HL-60 (cell line): Measurements from ENCODE around the gene HNRNPUL1.

Source experiments
- DNase-seq, 2 experiments: peaks; one replicate each; pipeline ENCODE4 v3.0.0-alpha.2; 2010 to 2020; ENCODE audit warnings: low read depth in 1 of 2, low spot score in 1 of 2
- H3K27ac ChIP-seq: fragments of 250-450 bp; sonication (Bioruptor Pico); replicated peaks from 2 replicates; pipeline ENCODE4 v1.5.1; 2020; ENCODE audit warnings: mild to moderate bottlenecking, moderate library complexity
- H3K27me3 ChIP-seq: fragments of 250-450 bp; sonication (Bioruptor Pico); 2 replicates; pipeline ENCODE4 v1.5.1; 2021; ENCODE audit warnings: mild to moderate bottlenecking, moderate library complexity; ENCODE audit not compliant: insufficient read depth, poor library complexity, severe bottlenecking
- H3K4me3 ChIP-seq: replicated peaks from 2 replicates; pipeline ENCODE4 v1.5.1; 2011; ENCODE audit warnings: mild to moderate bottlenecking, control low read depth, low read length; ENCODE audit not compliant: insufficient read depth
- GABPA ChIP-seq: IDR thresholded peaks from 2 replicates; pipeline ENCODE4 v1.6.1; 2012; ENCODE audit warnings: low read depth
- POLR2AphosphoS5 ChIP-seq: IDR thresholded peaks from 2 replicates; pipeline ENCODE4 v1.6.1; 2012; ENCODE audit warnings: low read depth
- REST ChIP-seq: IDR thresholded peaks from 2 replicates; pipeline ENCODE4 v1.6.1; 2012; ENCODE audit warnings: low read depth; ENCODE audit not compliant: insufficient replicate concordance
- SPI1 ChIP-seq: IDR thresholded peaks from 2 replicates; pipeline ENCODE4 v1.6.1; 2012; ENCODE audit warnings: low read depth, mild to moderate bottlenecking, borderline replicate concordance
- TF ChIP-seq, protein P1 (sequence below): IDR thresholded peaks from one replicate; pipeline ENCODE4 v1.5.1; 2011; ENCODE audit warnings: low read length, control low read depth, inconsistent platforms; ENCODE audit not compliant: insufficient read depth

HNRNPUL1 gene

DNA sequence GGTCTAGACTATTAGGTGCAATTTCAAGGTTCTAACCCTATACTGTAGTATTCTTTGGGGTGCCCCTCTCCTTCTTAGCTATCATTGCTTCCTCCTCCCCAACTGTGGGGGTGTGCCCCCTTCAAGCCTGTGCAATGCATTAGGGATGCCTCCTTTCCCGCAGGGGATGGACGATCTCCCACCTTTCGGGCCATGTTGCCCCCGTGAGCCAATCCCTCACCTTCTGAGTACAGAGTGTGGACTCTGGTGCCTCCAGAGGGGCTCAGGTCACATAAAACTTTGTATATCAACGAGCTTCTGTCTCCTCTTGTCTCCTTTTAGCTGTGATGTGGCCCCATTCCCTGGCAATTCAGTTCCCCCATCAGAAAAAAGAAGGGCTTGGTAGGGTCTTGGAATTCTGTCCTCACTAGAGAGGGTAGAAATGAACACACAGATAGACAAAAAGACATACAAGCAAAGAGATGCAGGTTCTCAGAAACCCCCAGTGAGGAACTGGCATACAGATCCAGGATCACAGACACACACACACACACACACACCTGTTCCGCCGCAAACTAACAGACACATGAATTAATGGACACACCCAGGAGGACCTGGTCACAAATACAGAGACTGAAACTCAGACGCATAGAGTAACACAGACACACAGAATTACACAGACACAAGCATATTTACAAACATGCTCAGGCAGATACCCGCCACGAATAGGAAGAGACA lies 2.5 kb upstream of the HNRNPUL1 start:
- no peak for DNase-seq
- H3K27ac ChIP-seq, result no peak overlapping the region
- no peaks in the 10 kb centered on the region for H3K27me3 ChIP-seq
- no peak for TF ChIP-seq REST
- peak overlapping the region; percentile 38 for H3K4me3 ChIP-seq

- TF ChIP-seq SPI1 (no peak), POLR2AphosphoS5 (peak; percentile 62), GABPA (no peak), REST (peak; percentile 28)
- TF ChIP-seq, protein P1, sequence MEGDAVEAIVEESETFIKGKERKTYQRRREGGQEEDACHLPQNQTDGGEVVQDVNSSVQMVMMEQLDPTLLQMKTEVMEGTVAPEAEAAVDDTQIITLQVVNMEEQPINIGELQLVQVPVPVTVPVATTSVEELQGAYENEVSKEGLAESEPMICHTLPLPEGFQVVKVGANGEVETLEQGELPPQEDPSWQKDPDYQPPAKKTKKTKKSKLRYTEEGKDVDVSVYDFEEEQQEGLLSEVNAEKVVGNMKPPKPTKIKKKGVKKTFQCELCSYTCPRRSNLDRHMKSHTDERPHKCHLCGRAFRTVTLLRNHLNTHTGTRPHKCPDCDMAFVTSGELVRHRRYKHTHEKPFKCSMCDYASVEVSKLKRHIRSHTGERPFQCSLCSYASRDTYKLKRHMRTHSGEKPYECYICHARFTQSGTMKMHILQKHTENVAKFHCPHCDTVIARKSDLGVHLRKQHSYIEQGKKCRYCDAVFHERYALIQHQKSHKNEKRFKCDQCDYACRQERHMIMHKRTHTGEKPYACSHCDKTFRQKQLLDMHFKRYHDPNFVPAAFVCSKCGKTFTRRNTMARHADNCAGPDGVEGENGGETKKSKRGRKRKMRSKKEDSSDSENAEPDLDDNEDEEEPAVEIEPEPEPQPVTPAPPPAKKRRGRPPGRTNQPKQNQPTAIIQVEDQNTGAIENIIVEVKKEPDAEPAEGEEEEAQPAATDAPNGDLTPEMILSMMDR, result no peak
- Histone ChIP-seq H3K27ac (peak overlapping the region; percentile 95), H3K27me3 (no peaks in the 10 kb centered on the region), H3K4me3 (peak overlapping the region; percentile 62)
- peak; percentile 64 to 70 for DNase-seq
Measured at GRCh38 chr19:41263042-41263849, 926 bp upstream of the HNRNPUL1 start.

DNA sequence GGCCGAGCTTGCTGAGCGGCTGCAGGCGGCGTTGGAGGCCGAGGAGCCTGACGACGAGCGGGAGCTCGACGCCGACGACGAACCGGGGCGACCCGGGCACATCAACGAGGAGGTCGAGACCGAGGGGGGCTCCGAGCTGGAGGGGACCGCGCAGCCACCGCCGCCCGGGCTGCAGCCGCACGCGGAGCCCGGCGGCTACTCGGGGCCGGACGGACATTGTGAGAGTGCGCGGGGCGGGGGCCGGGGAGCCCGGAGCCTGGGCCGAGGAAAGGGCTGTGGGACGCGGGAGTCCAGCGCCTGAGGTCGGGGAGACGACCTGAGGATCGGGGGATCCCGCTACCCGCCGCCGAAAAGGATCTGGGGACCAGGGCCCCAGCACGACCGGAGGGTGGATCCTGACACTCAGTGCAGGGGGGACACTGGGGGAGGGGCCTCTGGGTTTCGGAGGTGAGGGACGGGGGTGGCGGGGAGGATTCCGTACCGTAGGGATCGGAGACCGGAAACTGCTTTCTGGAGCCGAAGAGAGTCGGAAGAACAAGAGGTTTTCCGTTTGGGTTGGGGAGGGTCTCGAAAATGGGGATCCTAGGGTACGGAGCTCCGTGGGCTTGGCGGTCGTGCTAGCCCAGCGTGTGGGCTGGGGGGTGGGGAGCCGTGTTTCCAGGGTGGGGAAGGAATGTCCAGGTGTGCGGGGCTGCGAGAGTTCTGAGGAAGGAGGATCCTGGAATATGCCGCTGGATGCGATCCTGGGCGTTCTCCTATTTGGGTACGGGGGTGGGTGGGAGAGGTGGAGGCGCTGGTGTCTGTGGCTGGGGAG lies 616 bp downstream of the HNRNPUL1 start:
- Histone ChIP-seq H3K4me3 (peak overlapping the region; percentile 63), H3K27ac (peak overlapping the region; percentile 100), H3K27me3 (no peaks in the 10 kb centered on the region)
- TF ChIP-seq POLR2AphosphoS5, result 0 out of 2 replicates have a peak, but pooled peaks have one; percentile 3
- no peak for TF ChIP-seq SPI1
- peak; percentile 55 to 62 for DNase-seq

DNA sequence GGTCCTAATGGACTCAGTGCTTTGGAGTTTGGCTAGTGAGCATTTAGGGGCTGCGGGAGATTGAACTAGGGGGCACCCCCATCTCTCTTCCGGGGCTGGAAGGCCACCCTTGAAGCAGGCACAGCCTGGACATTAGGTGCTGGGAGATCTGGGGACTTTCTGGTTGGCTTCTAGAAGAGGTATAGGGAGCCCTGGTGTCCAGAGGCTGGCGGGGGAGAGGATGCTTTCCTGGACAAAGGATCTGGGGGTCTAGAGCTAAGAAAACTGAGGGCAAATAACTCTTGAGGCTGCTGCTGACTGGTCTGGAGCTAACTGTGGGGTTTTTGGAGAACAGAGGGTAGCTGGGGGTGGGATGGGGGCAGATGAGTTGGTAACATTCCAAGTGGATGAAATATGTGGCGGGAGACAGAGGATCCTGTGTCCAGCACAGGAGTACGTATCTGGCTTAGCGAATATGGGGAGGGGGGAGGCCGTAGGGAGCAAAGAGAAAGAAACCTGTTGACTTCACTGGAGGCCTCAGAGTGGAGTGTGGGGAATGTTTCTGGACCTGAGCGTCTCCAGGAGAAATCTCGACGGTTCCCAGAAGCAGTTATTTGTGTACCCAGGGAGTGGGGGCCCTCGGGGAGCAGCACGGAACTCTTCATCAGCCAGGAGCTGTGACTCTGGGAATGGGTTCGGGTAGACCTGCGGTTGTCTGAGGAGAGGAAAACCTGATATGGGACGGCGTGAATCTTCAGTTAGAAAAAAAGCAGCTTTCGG lies 1.4 kb downstream of the HNRNPUL1 start:
- H3K27me3 ChIP-seq, result no peaks in the 10 kb centered on the region
- peak overlapping the region; percentile 63 for H3K4me3 ChIP-seq
- TF ChIP-seq POLR2AphosphoS5 (no peak), REST (no peak), SPI1 (no peak), GABPA (no peak)
- TF ChIP-seq, protein P1, result no peak
- H3K27ac ChIP-seq, result peak overlapping the region; percentile 100
- peak in 1 of 2 experiments; percentile 14 for DNase-seq
